ENCODE results near the gene UQCR11. TPM values are rescaled to one million over a fixed set of nuclear protein-coding genes. Genes with fewer than 3 reads are reported as not detected.

Gene UQCR11
- total and polyA plus RNA-seq, 2 of the 8 experiments (the other 6 are each of a cell fraction or from before 2014, with no cell fraction given), result 162 to 171 TPM

- CTCF ChIA-PET (ENCODE audit: partially characterized antibody), result interaction anchor here (1.0 to 5.6 kb wide), 9 partner anchors 8 to 55 kb away, joined by 3 to 36 read pairs (median 4); no protein-coding TSS in a partner anchor
- H3K36me3 ChIP-seq (ENCODE audit: control insufficient read depth in 2 of 4, insufficient read depth in 4 of 4, low read length in 3 of 4), result peaks cover 10 to 26% (median 20%) of the 10 kb centered on the region in 4 experiments
- H3K56ac ChIP-seq (replicated peaks; ENCODE audit: insufficient read length, low read depth, low read length), result no peak overlapping the region
- H3K4me3 ChIP-seq (ENCODE audit: extremely low read depth in 1 of 4, insufficient read depth in 2 of 4, low read depth in 3 of 4, low read length in 4 of 4), result no peak overlapping the region
- POLR2A ChIA-PET (ENCODE audit: partially characterized antibody), result interaction anchor here (1.2 to 5.1 kb wide), 4 partner anchors 8 to 27 kb away, joined by 4 to 38 read pairs (median 8); partner anchors contain the start of gene MBD3
- H3K9me3 ChIP-seq (ENCODE audit: insufficient read depth in 2 of 2, low read depth in 1 of 2, low read length in 1 of 2), result no peaks in the 10 kb centered on the region
- no peak overlapping the region for H2BK20ac ChIP-seq (ENCODE audit: low read length)
- no peak overlapping the region for H2BK120ac ChIP-seq (replicated peaks; ENCODE audit: low read depth, low read length)
- H3K4me2 ChIP-seq (ENCODE audit: insufficient read depth in 1 of 2, low read depth in 2 of 2, low read length in 2 of 2), result no peak overlapping the region
- WGBS, 2 experiments (ENCODE audit: extremely low coverage in 1 of 2, insufficient coverage in 1 of 2, insufficient read length in 1 of 2, insufficient replicate concordance in 2 of 2, low coverage in 1 of 2, low lambda C conversion rate in 2 of 2, missing lambda C conversion rate in 1 of 2), result 92% methylated on average over 10 of the region's 14 CpGs; no CpG with 5 or more reads in 1 of the 2 experiments
- H2AK5ac ChIP-seq (ENCODE audit: low read depth, low read length), result no peak overlapping the region
- H4K8ac ChIP-seq (ENCODE audit: extremely low read depth, insufficient read depth, low read length), result no peak overlapping the region
- no peak overlapping the region for H2BK12ac ChIP-seq (ENCODE audit: low read depth, low read length)
- FAIRE-seq (no peak), DNase-seq (ENCODE audit: low read depth in 1 of 2, low spot score in 2 of 2) (no peak)
- peaks cover 0 to 7% (median 3%) of the 10 kb centered on the region in 4 experiments; a peak in 6 of 7 replicates for H3K4me1 ChIP-seq (replicated peaks in 1 of 4; ENCODE audit: control insufficient read depth in 3 of 4, insufficient read depth in 4 of 4, low read length in 3 of 4)
- H3K18ac ChIP-seq (ENCODE audit: extremely low read depth, low read length), result no peak overlapping the region
- H3K27ac ChIP-seq (ENCODE audit: low read depth, low read length), result no peak overlapping the region
- no peak overlapping the region for H3K9ac ChIP-seq (replicated peaks in 1 of 4; ENCODE audit: extremely low read depth in 1 of 4, low read depth in 3 of 4, low read length in 3 of 4)
- no peak overlapping the region for H3K14ac ChIP-seq (ENCODE audit: insufficient read length)
- H3K27me3 ChIP-seq (replicated peaks in 1 of 4; ENCODE audit: control insufficient read depth in 3 of 4, extremely low read depth in 1 of 4, insufficient read depth in 3 of 4, low read length in 3 of 4), result no peaks in the 10 kb centered on the region
- no peak overlapping the region for H2AFZ ChIP-seq (ENCODE audit: low read length)
- H3K4ac ChIP-seq (replicated peaks; ENCODE audit: insufficient read length, low read depth, low read length), result no peak overlapping the region
- H2BK5ac ChIP-seq (ENCODE audit: low read depth, low read length), result no peak overlapping the region
- no peak overlapping the region for H4K5ac ChIP-seq (ENCODE audit: insufficient read length, low read depth, low read length)
- TF ChIP-seq CTCF (IDR thresholded peaks at IDR 0.05; ENCODE audit: control extremely low read depth in 1 of 3, insufficient read depth in 1 of 3, low read depth in 1 of 3, low read length in 3 of 3) (peak in 2 of 3 experiments; percentile 21 to 45; a peak in 2 of 4 replicates), BRCA1 (IDR thresholded peaks at IDR 0.05; ENCODE audit: low read depth, low read length) (no peak)
- peaks cover 8% of the 10 kb centered on the region; the same call in 1 of the 2 replicates for H3K23me2 ChIP-seq (ENCODE audit: low read depth, low read length)
- peaks cover 7 to 43% of the 10 kb centered on the region in 2 experiments for H3K79me2 ChIP-seq (ENCODE audit: control insufficient read depth in 1 of 2, insufficient read depth in 2 of 2, low read length in 2 of 2)
- peaks cover 16% of the 10 kb centered on the region for H3K79me1 ChIP-seq (ENCODE audit: low read depth, low read length)
- no peak overlapping the region for H2BK15ac ChIP-seq (ENCODE audit: low read length)
- H4K91ac ChIP-seq (replicated peaks; ENCODE audit: insufficient read length, low read length), result no peak overlapping the region
- peaks cover 11 to 25% of the 10 kb centered on the region in 2 experiments for H4K20me1 ChIP-seq (replicated peaks in 1 of 2; ENCODE audit: control insufficient read depth in 1 of 2, insufficient read depth in 2 of 2, low read length in 2 of 2)
- no peak overlapping the region for H3K23ac ChIP-seq (ENCODE audit: insufficient read length)
These were observed 3.6 kb downstream of the UQCR11 start for GRCh38 chr19:1601613-1602064.
